ENCODE data around the gene ZNF280B. TPM values are rescaled to one million over a fixed set of nuclear protein-coding genes. Genes with fewer than 3 reads are reported as not detected.

ZNF280B gene
- total RNA-seq, 1 experiment from 2014 or later: 5.9 TPM

GRCh38 chr22:22521631-22522030, 13.1 kb upstream of the ZNF280B start:
- Mint-ChIP-seq H3K36me3 (no peaks in the 10 kb centered on the region), H3K27ac (no peak overlapping the region), H3K4me1 (peaks cover 14% of the 10 kb centered on the region), H3K4me3 (no peak overlapping the region), H3K27me3 (ENCODE audit: low read depth) (peaks cover 91% of the 10 kb centered on the region), H3K9me3 (peaks cover 5% of the 10 kb centered on the region)
- DNase-seq (ENCODE audit: low spot score): no peak
- TF ChIP-seq TP53 (CRISPR knock-in tag; IDR thresholded peaks at IDR 0.05): no peak
- TF ChIP-seq FOXP1 (CRISPR knock-in tag; IDR thresholded peaks at IDR 0.05; ENCODE audit: borderline replicate concordance): no peak
- no peak for TF ChIP-seq ZBTB21 (CRISPR knock-in tag; IDR thresholded peaks at IDR 0.05; ENCODE audit: borderline replicate concordance)
- no peak for TF ChIP-seq HMGXB4 (CRISPR knock-in tag; IDR thresholded peaks at IDR 0.05)
- no peak for TF ChIP-seq ZNF671 (CRISPR knock-in tag; IDR thresholded peaks at IDR 0.05)
- TF ChIP-seq PRRX2 (CRISPR knock-in tag; IDR thresholded peaks at IDR 0.05): no peak
- no peak for TF ChIP-seq IRF1 (CRISPR knock-in tag; IDR thresholded peaks at IDR 0.05)
- no peak for TF ChIP-seq PREB (CRISPR knock-in tag; IDR thresholded peaks at IDR 0.05; ENCODE audit: borderline replicate concordance)
- TF ChIP-seq TEAD4 (CRISPR knock-in tag; IDR thresholded peaks at IDR 0.05): no peak
- no peak for TF ChIP-seq E2F4 (CRISPR knock-in tag; IDR thresholded peaks at IDR 0.05; ENCODE audit: borderline replicate concordance, low read depth)
- no peak for TF ChIP-seq FOXK1 (CRISPR knock-in tag; IDR thresholded peaks at IDR 0.05)
- no peak for TF ChIP-seq MXD4 (CRISPR knock-in tag; IDR thresholded peaks at IDR 0.05; ENCODE audit: borderline replicate concordance)
- no peak for TF ChIP-seq SMAD4 (CRISPR knock-in tag; IDR thresholded peaks at IDR 0.05)
- no peak for TF ChIP-seq ATF3 (CRISPR knock-in tag; conservative IDR thresholded peaks at IDR 0.05)
- no peak for TF ChIP-seq CTCF (IDR thresholded peaks at IDR 0.05)
- TF ChIP-seq CDX4 (CRISPR knock-in tag; IDR thresholded peaks at IDR 0.05; ENCODE audit: borderline replicate concordance): no peak
- no peak for TF ChIP-seq OVOL2 (CRISPR knock-in tag; IDR thresholded peaks at IDR 0.05; ENCODE audit: borderline replicate concordance)
- TF ChIP-seq GRHL2 (CRISPR knock-in tag; IDR thresholded peaks at IDR 0.05; ENCODE audit: insufficient replicate concordance, severe bottlenecking): no peak
- ATAC-seq: no peak
- POLR2A ChIA-PET: no interaction called here
- CTCF ChIA-PET: interaction anchor here (1.1 to 2.7 kb wide), 2 partner anchors 13 to 37 kb away, joined by 6 to 9 read pairs; partner anchors contain the start of genes PRAME and ZNF280B

Data from WTC11 (cell line).